ENCODE data around the gene UNC79.

GRCh38 chr14:93663317-93663716 lies 232.6 kb downstream of the UNC79 start:
- TF ChIP-seq, protein P1, sequence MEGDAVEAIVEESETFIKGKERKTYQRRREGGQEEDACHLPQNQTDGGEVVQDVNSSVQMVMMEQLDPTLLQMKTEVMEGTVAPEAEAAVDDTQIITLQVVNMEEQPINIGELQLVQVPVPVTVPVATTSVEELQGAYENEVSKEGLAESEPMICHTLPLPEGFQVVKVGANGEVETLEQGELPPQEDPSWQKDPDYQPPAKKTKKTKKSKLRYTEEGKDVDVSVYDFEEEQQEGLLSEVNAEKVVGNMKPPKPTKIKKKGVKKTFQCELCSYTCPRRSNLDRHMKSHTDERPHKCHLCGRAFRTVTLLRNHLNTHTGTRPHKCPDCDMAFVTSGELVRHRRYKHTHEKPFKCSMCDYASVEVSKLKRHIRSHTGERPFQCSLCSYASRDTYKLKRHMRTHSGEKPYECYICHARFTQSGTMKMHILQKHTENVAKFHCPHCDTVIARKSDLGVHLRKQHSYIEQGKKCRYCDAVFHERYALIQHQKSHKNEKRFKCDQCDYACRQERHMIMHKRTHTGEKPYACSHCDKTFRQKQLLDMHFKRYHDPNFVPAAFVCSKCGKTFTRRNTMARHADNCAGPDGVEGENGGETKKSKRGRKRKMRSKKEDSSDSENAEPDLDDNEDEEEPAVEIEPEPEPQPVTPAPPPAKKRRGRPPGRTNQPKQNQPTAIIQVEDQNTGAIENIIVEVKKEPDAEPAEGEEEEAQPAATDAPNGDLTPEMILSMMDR (IDR thresholded peaks at IDR 0.05; ENCODE audit: low read length): no peak
- no peak for TF ChIP-seq EZH2 (optimal IDR thresholded peaks at IDR 0.05; ENCODE audit: low read depth, low read length)
